Neural cell (in vitro differentiated cells): ENCODE results near the gene ANXA9. TPM values are rescaled to one million over a fixed set of nuclear protein-coding genes. Genes with fewer than 3 reads are reported as not detected.
A peak's percentile ranks its signal among the peaks of the same experiment; 100 is the strongest.

Experiments used
- H2AFZ ChIP-seq: fragments of 200-600, 300-800 bp; sonication (generic), shearing (Covaris generic); 2 replicates; pipeline ENCODE4 v1.6.0; 2014; ENCODE audit warnings: low read depth, mild to moderate bottlenecking, antibody characterized with exemption, low read length, moderate library complexity
- H3F3A ChIP-seq: fragments of 200-600 bp; shearing (Covaris generic); 2 replicates; pipeline ENCODE4 v1.6.1; 2016; ENCODE audit warnings: mild to moderate bottlenecking, moderate library complexity, mixed read lengths, antibody characterized with exemption, low read length; ENCODE audit not compliant: insufficient read depth, poor library complexity, severe bottlenecking
- H3K27ac ChIP-seq: fragments of 200-600, 300-800 bp; sonication (generic), shearing (Covaris generic); 2 replicates; pipeline ENCODE4 v1.5.1; 2014; ENCODE audit warnings: mild to moderate bottlenecking, low read length, moderate library complexity
- H3K27me3 ChIP-seq: fragments of 300-800, 200-600 bp; sonication (generic), shearing (Covaris generic); 2 replicates; pipeline ENCODE4 v1.6.0; 2014; ENCODE audit warnings: mild to moderate bottlenecking, low read depth, low read length, moderate library complexity; ENCODE audit not compliant: insufficient read depth
- H3K36me3 ChIP-seq: fragments of 300-800, 200-600 bp; sonication (generic), shearing (Covaris generic); 2 replicates; pipeline ENCODE4 v1.5.1; 2014; ENCODE audit warnings: mild to moderate bottlenecking, antibody characterized with exemption, low read length, moderate library complexity; ENCODE audit not compliant: insufficient read depth
- H3K4me2 ChIP-seq: fragments of 300-800, 200-600 bp; sonication (generic), shearing (Covaris generic); 2 replicates; pipeline ENCODE4 v1.6.0; 2014; ENCODE audit warnings: mild to moderate bottlenecking, low read length
- H3K4me3 ChIP-seq: fragments of 300-800, 200-600 bp; sonication (generic), shearing (Covaris generic); 2 replicates; pipeline ENCODE4 v1.5.1; 2014; ENCODE audit warnings: mild to moderate bottlenecking, low read length, moderate library complexity
- H3K79me2 ChIP-seq: fragments of 200-600 bp; shearing (Covaris generic); replicated peaks from 2 replicates; pipeline ENCODE4 v1.6.0; 2014; ENCODE audit warnings: mild to moderate bottlenecking, low read length, moderate library complexity; ENCODE audit not compliant: insufficient read depth
- H3K9ac ChIP-seq: fragments of 300-800, 200-600 bp; sonication (generic), shearing (Covaris generic); 2 replicates; pipeline ENCODE4 v1.6.1; 2016; ENCODE audit warnings: mild to moderate bottlenecking, low read length, mixed read lengths
- H3K9me2 ChIP-seq: fragments of 200-600 bp; shearing (Covaris generic); 2 replicates; pipeline ENCODE4 v1.6.1; 2016; ENCODE audit warnings: mild to moderate bottlenecking, low read length, mixed read lengths; ENCODE audit not compliant: insufficient read depth
- H3K9me3 ChIP-seq: fragments of 200-600, 300-800 bp; sonication (generic), shearing (Covaris generic); 2 replicates; pipeline ENCODE4 v1.6.1; 2016; ENCODE audit warnings: mild to moderate bottlenecking, mixed run types, low read length, moderate library complexity, mixed read lengths
- H4K20me1 ChIP-seq: fragments of 200-600 bp; shearing (Covaris generic); 2 replicates; pipeline ENCODE4 v1.6.1; 2016; ENCODE audit warnings: mild to moderate bottlenecking, mixed run types; ENCODE audit not compliant: insufficient read depth
- CTCF ChIP-seq: fragments of 450-650 bp; IDR thresholded peaks from 2 replicates; pipeline ENCODE4 v1.5.1; 2014; ENCODE audit warnings: antibody characterized with exemption, mild to moderate bottlenecking, moderate library complexity; ENCODE audit not compliant: poor library complexity, severe bottlenecking
- EP300 ChIP-seq: fragments of 450-650 bp; conservative IDR thresholded peaks from 2 replicates; pipeline ENCODE4 v1.6.1; 2014; ENCODE audit warnings: antibody characterized with exemption, mild to moderate bottlenecking, moderate library complexity; ENCODE audit not compliant: poor library complexity, severe bottlenecking
- EZH2 ChIP-seq: fragments of 200-600, 300-800 bp; shearing (Covaris generic), sonication (generic); IDR thresholded peaks from 2 replicates; pipeline ENCODE4 v1.6.1; 2014; ENCODE audit warnings: antibody characterized with exemption, low read length, borderline replicate concordance, mild to moderate bottlenecking; ENCODE audit not compliant: insufficient read depth, poor library complexity, severe bottlenecking
- MXI1 ChIP-seq: fragments of 450-650 bp; conservative IDR thresholded peaks from 2 replicates; pipeline ENCODE4 v1.6.1; 2014; ENCODE audit warnings: antibody characterized with exemption, mild to moderate bottlenecking; ENCODE audit not compliant: poor library complexity, severe bottlenecking
- POLR2AphosphoS5 ChIP-seq: IDR thresholded peaks from 2 replicates; pipeline ENCODE4 v1.6.1; 2012
- RAD21 ChIP-seq: fragments of 450-650 bp; conservative IDR thresholded peaks from 2 replicates; pipeline ENCODE4 v1.6.1; 2014; ENCODE audit warnings: antibody characterized with exemption, mild to moderate bottlenecking, moderate library complexity
- REST ChIP-seq: IDR thresholded peaks from 2 replicates; pipeline ENCODE4 v1.6.1; 2012; ENCODE audit warnings: borderline replicate concordance
- SMC3 ChIP-seq: fragments of 450-650 bp; conservative IDR thresholded peaks from 2 replicates; pipeline ENCODE4 v1.6.1; 2014; ENCODE audit warnings: antibody characterized with exemption, mild to moderate bottlenecking, moderate library complexity; ENCODE audit not compliant: poor library complexity
- TAF1 ChIP-seq: IDR thresholded peaks from 2 replicates; pipeline ENCODE4 v1.6.1; 2012; ENCODE audit warnings: low read depth
- polyA plus RNA-seq: library from polyadenylated mRNA; depleted of rRNA; stranded (reverse); fragments of >200 nt; gene quantifications from 2 replicates; pipeline ENCODE4 v1.2.3, GENCODE V29; 2014

Gene ANXA9
- polyA plus RNA-seq, 1 donor from 2014 or later, result not detected

- no peak overlapping the region for H2AFZ ChIP-seq
- no peaks in the 10 kb centered on the region for H4K20me1 ChIP-seq
- H3K27ac ChIP-seq, result no peak overlapping the region
- no peaks in the 10 kb centered on the region for H3K36me3 ChIP-seq
- no peaks in the 10 kb centered on the region for H3F3A ChIP-seq
- peaks cover 27% of the 10 kb centered on the region for H3K79me2 ChIP-seq
- no peaks in the 10 kb centered on the region for H3K9me2 ChIP-seq
- TF ChIP-seq REST (no peak), POLR2AphosphoS5 (no peak), TAF1 (no peak), EP300 (no peak), SMC3 (no peak), EZH2 (no peak), CTCF (no peak), MXI1 (no peak), RAD21 (no peak)
- H3K9me3 ChIP-seq, result no peaks in the 10 kb centered on the region
- H3K27me3 ChIP-seq, result no peaks in the 10 kb centered on the region
- no peak overlapping the region for H3K4me2 ChIP-seq
- no peak overlapping the region for H3K9ac ChIP-seq
- no peak overlapping the region for H3K4me3 ChIP-seq
Observed at GRCh38 chr1:151002051-151002450, 20.0 kb downstream of the ANXA9 start.

GRCh38 chr1:151002611-151003010 is 20.5 kb downstream of the ANXA9 start:
- no peaks in the 10 kb centered on the region for H3K36me3 ChIP-seq
- H3K4me2 ChIP-seq, result peak overlapping the region; percentile 51
- no peaks in the 10 kb centered on the region for H3K9me2 ChIP-seq
- no peaks in the 10 kb centered on the region for H3K27me3 ChIP-seq
- no peak overlapping the region for H2AFZ ChIP-seq
- H3K9ac ChIP-seq, result no peak overlapping the region
- H3K9me3 ChIP-seq, result no peaks in the 10 kb centered on the region
- H3K4me3 ChIP-seq, result peak overlapping the region; percentile 49
- no peak for TF ChIP-seq MXI1
- no peak for TF ChIP-seq TAF1
- no peak for TF ChIP-seq RAD21
- no peak for TF ChIP-seq POLR2AphosphoS5
- TF ChIP-seq CTCF, result no peak
- no peak for TF ChIP-seq REST
- TF ChIP-seq EZH2, result no peak
- TF ChIP-seq EP300, result no peak
- no peak for TF ChIP-seq SMC3
- H3K27ac ChIP-seq, result no peak overlapping the region
- peaks cover 27% of the 10 kb centered on the region for H3K79me2 ChIP-seq
- H3F3A ChIP-seq, result no peaks in the 10 kb centered on the region
- no peaks in the 10 kb centered on the region for H4K20me1 ChIP-seq
